ENCODE measurements around the gene ZSCAN2.
"Not testable (repeated sequence)": the region's sequence is repeated elsewhere in the genome, so short reads cannot be mapped to it uniquely, and the experiment has no call there.

ZSCAN2 gene

DNA sequence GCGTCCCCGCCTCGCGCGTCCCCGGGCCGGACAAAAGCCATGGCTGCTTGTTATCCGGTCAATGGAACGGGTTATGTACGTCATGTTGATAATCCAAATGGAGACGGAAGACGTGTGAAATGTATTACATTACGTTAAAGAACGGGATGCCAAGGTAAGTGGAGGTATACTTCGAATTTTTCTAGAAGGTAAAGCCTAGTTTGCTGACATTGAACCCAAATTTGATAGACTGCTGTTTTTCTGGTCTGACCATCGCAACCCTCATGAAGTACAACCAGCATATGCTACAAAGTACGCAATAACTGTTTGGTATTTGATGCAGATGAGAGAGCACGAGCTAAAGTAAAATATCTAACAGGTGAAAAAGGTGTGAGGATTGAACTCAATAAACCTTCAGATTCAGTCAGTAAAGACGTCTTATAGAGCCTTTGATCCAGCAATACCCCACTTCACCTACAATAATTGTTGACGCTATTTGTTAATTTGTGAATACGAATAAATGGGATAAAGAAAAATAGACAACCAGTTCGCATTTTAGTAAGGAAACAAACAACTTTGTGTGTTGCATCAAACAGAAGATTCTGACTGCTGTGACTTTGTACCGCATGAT lies 33.5 kb downstream of the ZSCAN2 start:
- Histone ChIP-seq H2AK5ac (ENCODE audit: low read length, severe bottlenecking) (no peak overlapping the region), H4K8ac (ENCODE audit: low read length) (no peak overlapping the region), H3K79me1 (replicated peaks; ENCODE audit: low read length, poor library complexity, severe bottlenecking) (peaks cover 23% of the 10 kb centered on the region), H2BK5ac (ENCODE audit: low read depth, low read length, poor library complexity, severe bottlenecking) (no peak overlapping the region), H3K4me1 (ENCODE audit: control insufficient read depth, insufficient read depth, low read depth, low read length) (peaks cover 13% of the 10 kb centered on the region), H2BK15ac (ENCODE audit: low read depth, poor library complexity, severe bottlenecking) (no peak overlapping the region), H3K4me2 (ENCODE audit: low read length, poor library complexity, severe bottlenecking) (peak overlapping the region; percentile 96), H3K14ac (ENCODE audit: low read length in 2 of 2) (no peak overlapping the region), H3K23ac (ENCODE audit: low read length in 2 of 2) (peak overlapping the region in 1 of 2 experiments; percentile 37), H3K27ac (ENCODE audit: low read length, poor library complexity, severe bottlenecking) (no peak overlapping the region), H3K36me3 (ENCODE audit: control insufficient read depth in 1 of 2, insufficient read depth in 2 of 2, low read depth in 1 of 2, low read length in 2 of 2) (peaks cover 7 to 32% of the 10 kb centered on the region in 2 experiments), H3K4ac (ENCODE audit: low read depth in 1 of 2, low read length in 2 of 2) (peak overlapping the region; percentile 42 to 60), H2BK12ac (ENCODE audit: low read length in 2 of 2) (no peak overlapping the region), H4K91ac (ENCODE audit: low read length) (no peak overlapping the region), H3K4me3 (ENCODE audit: insufficient read depth in 1 of 2, low read depth in 1 of 2, low read length in 2 of 2) (peak overlapping the region; percentile 70 to 93), H2AFZ (ENCODE audit: low read depth, low read length) (no peak overlapping the region), H3K18ac (ENCODE audit: low read depth in 1 of 2, low read length in 2 of 2) (peak overlapping the region in 1 of 2 experiments; percentile 86), H3K27me3 (ENCODE audit: control insufficient read depth in 1 of 2, insufficient read depth in 1 of 2, low read length in 2 of 2) (no peaks in the 10 kb centered on the region), H3K9ac (ENCODE audit: low read length) (peak overlapping the region; percentile 84), H2BK120ac (ENCODE audit: low read depth, low read length) (no peak overlapping the region), H3K9me3 (ENCODE audit: control insufficient read depth, low read length) (no peaks in the 10 kb centered on the region)
- 27% methylated on average over 19 of the region's 23 CpGs for WGBS
- peak; percentile 8 for DNase-seq

DNA sequence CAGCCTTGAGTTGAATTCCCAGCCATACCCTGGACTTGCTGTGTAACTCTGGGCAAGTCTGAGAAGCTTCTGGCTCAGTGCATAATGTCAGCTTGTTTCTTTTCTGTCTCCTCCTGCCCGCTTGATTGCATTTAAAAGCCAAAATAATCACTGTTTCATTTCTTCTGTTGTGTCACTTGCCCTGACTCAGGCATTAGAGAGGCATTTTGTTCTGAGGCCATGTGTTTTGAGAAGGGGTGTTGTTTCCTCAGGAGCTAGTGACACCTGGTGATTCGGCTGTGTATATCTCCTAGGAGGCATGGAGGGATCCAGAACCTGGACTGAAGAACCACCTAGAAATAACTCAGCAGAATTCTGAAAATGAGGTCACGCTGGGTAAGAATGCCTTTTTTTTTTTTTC lies 37.3 kb downstream of the ZSCAN2 start:
- H4K91ac ChIP-seq (ENCODE audit: low read length) = no peak overlapping the region

DNA sequence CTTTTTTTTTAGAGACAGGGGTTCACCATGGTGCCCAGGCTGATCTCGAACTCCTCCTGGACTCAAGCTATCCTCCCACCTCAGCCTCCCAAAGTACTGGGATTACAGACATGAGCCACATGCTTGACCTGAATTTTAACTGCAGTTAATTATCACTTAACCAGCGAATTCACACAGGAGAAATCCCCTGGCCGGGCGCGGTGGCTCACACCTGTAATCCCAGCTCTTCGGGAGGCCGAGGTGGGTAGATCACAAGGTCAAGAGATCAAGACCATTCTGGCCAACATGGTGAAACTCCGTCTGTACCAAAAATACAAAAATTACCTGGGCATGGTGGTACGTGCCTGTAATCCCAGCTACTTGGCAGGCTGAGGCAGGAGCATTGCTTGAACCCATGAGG lies 41.1 kb downstream of the ZSCAN2 start:
- not testable (repeated sequence) for DNase-seq; H3K4me3 ChIP-seq (ENCODE audit: insufficient read depth in 1 of 2, low read depth in 1 of 2, low read length in 2 of 2); H4K8ac ChIP-seq (ENCODE audit: low read length); H3K27ac ChIP-seq (ENCODE audit: low read length, poor library complexity, severe bottlenecking); H2AFZ ChIP-seq (ENCODE audit: low read depth, low read length); H3K4me1 ChIP-seq (ENCODE audit: control insufficient read depth, insufficient read depth, low read depth, low read length); H2AK5ac ChIP-seq (ENCODE audit: low read length, severe bottlenecking); H3K27me3 ChIP-seq (ENCODE audit: control insufficient read depth in 1 of 2, insufficient read depth in 1 of 2, low read length in 2 of 2); H3K4me2 ChIP-seq (ENCODE audit: low read length, poor library complexity, severe bottlenecking); H3K18ac ChIP-seq (ENCODE audit: low read depth in 1 of 2, low read length in 2 of 2); H3K9ac ChIP-seq (ENCODE audit: low read length); H3K14ac ChIP-seq (ENCODE audit: low read length in 2 of 2); H2BK120ac ChIP-seq (ENCODE audit: low read depth, low read length); H2BK5ac ChIP-seq (ENCODE audit: low read depth, low read length, poor library complexity, severe bottlenecking); H3K9me3 ChIP-seq (ENCODE audit: control insufficient read depth, low read length); H4K91ac ChIP-seq (ENCODE audit: low read length); H3K23ac ChIP-seq (ENCODE audit: low read length in 2 of 2); H2BK12ac ChIP-seq (ENCODE audit: low read length in 2 of 2); H3K4ac ChIP-seq (ENCODE audit: low read depth in 1 of 2, low read length in 2 of 2); H2BK15ac ChIP-seq (ENCODE audit: low read depth, poor library complexity, severe bottlenecking)
- peaks cover 23% of the 10 kb centered on the region for H3K79me1 ChIP-seq (replicated peaks; ENCODE audit: low read length, poor library complexity, severe bottlenecking)
- WGBS = 96% methylated on average over 9 of the region's 9 CpGs
- peaks cover 66 to 88% of the 10 kb centered on the region in 2 experiments for H3K36me3 ChIP-seq (ENCODE audit: control insufficient read depth in 1 of 2, insufficient read depth in 2 of 2, low read depth in 1 of 2, low read length in 2 of 2)

More for the DNA sequence above, 37.3 kb downstream of the ZSCAN2 start:
- no peak overlapping the region for H3K14ac ChIP-seq (ENCODE audit: low read length in 2 of 2)
- WGBS = 88% methylated on average over 1 of the region's 3 CpGs
- H2AK5ac ChIP-seq (ENCODE audit: low read length, severe bottlenecking) = no peak overlapping the region
- H2AFZ ChIP-seq (ENCODE audit: low read depth, low read length) = no peak overlapping the region
- peaks cover 19% of the 10 kb centered on the region for H3K79me1 ChIP-seq (replicated peaks; ENCODE audit: low read length, poor library complexity, severe bottlenecking)
- no peak overlapping the region for H4K8ac ChIP-seq (ENCODE audit: low read length)
- DNase-seq = no peak
- H3K9ac ChIP-seq (ENCODE audit: low read length) = peak overlapping the region; percentile 19
- peaks cover 39 to 69% of the 10 kb centered on the region in 2 experiments for H3K36me3 ChIP-seq (ENCODE audit: control insufficient read depth in 1 of 2, insufficient read depth in 2 of 2, low read depth in 1 of 2, low read length in 2 of 2)
- H3K27ac ChIP-seq (ENCODE audit: low read length, poor library complexity, severe bottlenecking) = no peak overlapping the region
- H2BK12ac ChIP-seq (ENCODE audit: low read length in 2 of 2) = no peak overlapping the region
- no peak overlapping the region for H3K23ac ChIP-seq (ENCODE audit: low read length in 2 of 2)
- no peak overlapping the region for H3K18ac ChIP-seq (ENCODE audit: low read depth in 1 of 2, low read length in 2 of 2)
- H3K9me3 ChIP-seq (ENCODE audit: control insufficient read depth, low read length) = no peaks in the 10 kb centered on the region
- H2BK5ac ChIP-seq (ENCODE audit: low read depth, low read length, poor library complexity, severe bottlenecking) = no peak overlapping the region
- H3K4me2 ChIP-seq (ENCODE audit: low read length, poor library complexity, severe bottlenecking) = no peak overlapping the region
- no peaks in the 10 kb centered on the region for H3K27me3 ChIP-seq (ENCODE audit: control insufficient read depth in 1 of 2, insufficient read depth in 1 of 2, low read length in 2 of 2)
- H2BK15ac ChIP-seq (ENCODE audit: low read depth, poor library complexity, severe bottlenecking) = no peak overlapping the region
- no peak overlapping the region for H3K4me3 ChIP-seq (ENCODE audit: insufficient read depth in 1 of 2, low read depth in 1 of 2, low read length in 2 of 2)
- H3K4me1 ChIP-seq (ENCODE audit: control insufficient read depth, insufficient read depth, low read depth, low read length) = peaks cover 4% of the 10 kb centered on the region
- no peak overlapping the region for H3K4ac ChIP-seq (ENCODE audit: low read depth in 1 of 2, low read length in 2 of 2)
- H2BK120ac ChIP-seq (ENCODE audit: low read depth, low read length) = no peak overlapping the region

- not testable (repeated sequence) for H4K91ac ChIP-seq (ENCODE audit: low read length); H3K27me3 ChIP-seq (ENCODE audit: control insufficient read depth in 1 of 2, insufficient read depth in 1 of 2, low read length in 2 of 2); H3K9me3 ChIP-seq (ENCODE audit: control insufficient read depth, low read length); H3K14ac ChIP-seq (ENCODE audit: low read length in 2 of 2); H2BK15ac ChIP-seq (ENCODE audit: low read depth, poor library complexity, severe bottlenecking); DNase-seq; H2BK5ac ChIP-seq (ENCODE audit: low read depth, low read length, poor library complexity, severe bottlenecking); H2AFZ ChIP-seq (ENCODE audit: low read depth, low read length); H3K23ac ChIP-seq (ENCODE audit: low read length in 2 of 2); H3K4me1 ChIP-seq (ENCODE audit: control insufficient read depth, insufficient read depth, low read depth, low read length); H3K18ac ChIP-seq (ENCODE audit: low read depth in 1 of 2, low read length in 2 of 2); H3K9ac ChIP-seq (ENCODE audit: low read length); H3K4me3 ChIP-seq (ENCODE audit: insufficient read depth in 1 of 2, low read depth in 1 of 2, low read length in 2 of 2); H2BK12ac ChIP-seq (ENCODE audit: low read length in 2 of 2); H2AK5ac ChIP-seq (ENCODE audit: low read length, severe bottlenecking); H3K4ac ChIP-seq (ENCODE audit: low read depth in 1 of 2, low read length in 2 of 2); H4K8ac ChIP-seq (ENCODE audit: low read length); H3K27ac ChIP-seq (ENCODE audit: low read length, poor library complexity, severe bottlenecking); H3K4me2 ChIP-seq (ENCODE audit: low read length, poor library complexity, severe bottlenecking); H2BK120ac ChIP-seq (ENCODE audit: low read depth, low read length)
- WGBS = 69% methylated on average over 2 of the region's 2 CpGs
- Histone ChIP-seq H3K79me1 (replicated peaks; ENCODE audit: low read length, poor library complexity, severe bottlenecking) (peaks cover 21% of the 10 kb centered on the region), H3K36me3 (ENCODE audit: control insufficient read depth in 1 of 2, insufficient read depth in 2 of 2, low read depth in 1 of 2, low read length in 2 of 2) (peaks cover 71 to 93% of the 10 kb centered on the region in 2 experiments)
Measured at GRCh38 chr15:84642640-84643039, 41.8 kb downstream of the ZSCAN2 start.
